GM12874 (cell line): ENCODE data around the gene GNB3.

Source experiments
- CTCF ChIP-seq: IDR thresholded peaks from 2 replicates; pipeline ENCODE4 v1.5.1; 2011; ENCODE audit warnings: low read depth, mild to moderate bottlenecking, control low read depth, low read length, moderate library complexity; ENCODE audit not compliant: insufficient read depth

GNB3 gene

GRCh38 chr12:6873094-6874014, 32.6 kb downstream of the GNB3 start, which contains the start of gene SPSB2:
SPSB2 (minus strand) TSS chr12:6873303; CDS start chr12:6872901, 402 bp downstream.
- TF ChIP-seq CTCF, result no peak

- no peak for TF ChIP-seq CTCF
These were observed 42.5 kb downstream of the GNB3 start for GRCh38 chr12:6883252-6883651.

- TF ChIP-seq CTCF, result no peak
These were observed 43.0 kb downstream of the GNB3 start for GRCh38 chr12:6883683-6884082.

GRCh38 chr12:6884539-6884938, 43.8 kb downstream of the GNB3 start:
- no peak for TF ChIP-seq CTCF

GRCh38 chr12:6887460-6887859, 46.7 kb downstream of the GNB3 start:
- TF ChIP-seq CTCF, result no peak

- no peak for TF ChIP-seq CTCF
These were observed 47.6 kb downstream of the GNB3 start for GRCh38 chr12:6888360-6888759.

GRCh38 chr12:6890789-6891645, 50.3 kb downstream of the GNB3 start:
- peak; percentile 84 for TF ChIP-seq CTCF
